Large intestine (tissue), 3 donors: ENCODE results near the gene CNOT6L. TPM values are rescaled to one million over a fixed set of nuclear protein-coding genes. Genes with fewer than 3 reads are reported as not detected.

Experiments used
- DNase-seq, 2 donors: peaks; one replicate each; pipeline versions ENCODE4 v3.0.0 to v3.0.0-alpha.2; 2013
- H3K27ac ChIP-seq: one replicate; pipeline ENCODE4 v1.5.1; 2013; ENCODE audit warnings: low read length
- H3K27me3 ChIP-seq: 2 replicates; pipeline ENCODE4 v1.6.1; 2013; ENCODE audit warnings: low read length; ENCODE audit not compliant: control insufficient read depth, insufficient read depth
- H3K36me3 ChIP-seq: 2 replicates; pipeline ENCODE4 v1.6.1; 2013; ENCODE audit warnings: low read length; ENCODE audit not compliant: control insufficient read depth, insufficient read depth
- H3K4me1 ChIP-seq: one replicate; pipeline ENCODE4 v1.6.1; 2013; ENCODE audit warnings: low read length; ENCODE audit not compliant: control insufficient read depth, insufficient read depth
- H3K4me3 ChIP-seq: one replicate; pipeline ENCODE4 v1.5.1; 2013; ENCODE audit warnings: low read length
- H3K9me3 ChIP-seq: one replicate; pipeline ENCODE4 v1.6.1; 2013; ENCODE audit warnings: mild to moderate bottlenecking, low read depth, low read length, moderate library complexity; ENCODE audit not compliant: control insufficient read depth
- WGBS: methylation state at CpG from one replicate; pipeline ENCODE4 v1.1.5; 2013; ENCODE audit warnings: low lambda C conversion rate; ENCODE audit not compliant: insufficient coverage; 5-methylcytosine and 5-hydroxymethylcytosine counted together
- polyA plus RNA-seq: library from polyadenylated mRNA; unstranded; fragments of 120-200 nt; gene quantifications from one replicate; pipeline ENCODE4 v1.2.1, GENCODE V29; 2013

The CNOT6L gene
- polyA plus RNA-seq, 1 donor, result 29.5 TPM

GRCh38 chr4:77692847-77693432 lies 126.2 kb downstream of the CNOT6L start:
- Histone ChIP-seq H3K27me3 (no peaks in the 10 kb centered on the region), H3K36me3 (no peaks in the 10 kb centered on the region), H3K9me3 (no peaks in the 10 kb centered on the region), H3K4me3 (no peak overlapping the region), H3K27ac (no peak overlapping the region), H3K4me1 (no peaks in the 10 kb centered on the region)
- WGBS, result no CpG with 5 or more reads among the region's 5 CpGs
- DNase-seq, result no peak

GRCh38 chr4:77681792-77682191 lies 137.4 kb downstream of the CNOT6L start:
- H3K27me3 ChIP-seq, result no peaks in the 10 kb centered on the region
- no peak overlapping the region for H3K4me3 ChIP-seq
- no peaks in the 10 kb centered on the region for H3K36me3 ChIP-seq
- DNase-seq, result no peak
- H3K27ac ChIP-seq, result no peak overlapping the region
- H3K4me1 ChIP-seq, result no peaks in the 10 kb centered on the region
- H3K9me3 ChIP-seq, result no peaks in the 10 kb centered on the region
- WGBS, result 100% methylated on average over 6 of the region's 11 CpGs

- no peaks in the 10 kb centered on the region for H3K9me3 ChIP-seq
- H3K27me3 ChIP-seq, result no peaks in the 10 kb centered on the region
- no peak overlapping the region for H3K27ac ChIP-seq
- no peak for DNase-seq
- no peak overlapping the region for H3K4me3 ChIP-seq
- H3K36me3 ChIP-seq, result no peaks in the 10 kb centered on the region
- H3K4me1 ChIP-seq, result no peaks in the 10 kb centered on the region
- no CpG with 5 or more reads among the region's 3 CpGs for WGBS
These were observed 142.3 kb downstream of the CNOT6L start for GRCh38 chr4:77676842-77677241.

GRCh38 chr4:77671051-77671450 lies 148.1 kb downstream of the CNOT6L start:
- Histone ChIP-seq H3K27me3 (no peaks in the 10 kb centered on the region), H3K36me3 (no peaks in the 10 kb centered on the region), H3K4me1 (peaks cover 10% of the 10 kb centered on the region), H3K27ac (no peak overlapping the region), H3K9me3 (no peaks in the 10 kb centered on the region), H3K4me3 (no peak overlapping the region)
- DNase-seq, result no peak
- WGBS, result no CpG with 5 or more reads among the region's 4 CpGs

GRCh38 chr4:77669946-77670590 lies 149.1 kb downstream of the CNOT6L start:
- peak; percentile 85 to 94 for DNase-seq
- WGBS, result 100% methylated on average over 1 of the region's 7 CpGs
- Histone ChIP-seq H3K4me1 (peaks cover 10% of the 10 kb centered on the region), H3K9me3 (no peaks in the 10 kb centered on the region), H3K4me3 (no peak overlapping the region), H3K36me3 (no peaks in the 10 kb centered on the region), H3K27me3 (no peaks in the 10 kb centered on the region), H3K27ac (no peak overlapping the region)

GRCh38 chr4:77665381-77666069 lies 153.6 kb downstream of the CNOT6L start:
- DNase-seq, result no peak
- no peaks in the 10 kb centered on the region for H3K9me3 ChIP-seq
- H3K4me1 ChIP-seq, result peaks cover 14% of the 10 kb centered on the region
- no peak overlapping the region for H3K27ac ChIP-seq
- no peaks in the 10 kb centered on the region for H3K36me3 ChIP-seq
- H3K27me3 ChIP-seq, result no peaks in the 10 kb centered on the region
- H3K4me3 ChIP-seq, result no peak overlapping the region
- no CpG with 5 or more reads among the region's 4 CpGs for WGBS

Other genes starting within 250 kb of the CNOT6L start
- 5.2 TPM for gene CXCL13, start 213.5 kb downstream of the CNOT6L start, polyA plus RNA-seq
- gene MRPL1, start 43.5 kb upstream of the CNOT6L start, polyA plus RNA-seq, result 36.8 TPM
- 12.9 TPM for gene FRAS1, start 238.0 kb upstream of the CNOT6L start, polyA plus RNA-seq